ENCODE data around the gene TYW3.
A peak's percentile ranks its signal among the peaks of the same experiment; 100 is the strongest.

The TYW3 gene

GRCh38 chr1:74732960-74733603 lies at the start of gene TYW3, which contains the start of gene CRYZ:
TSS of gene TYW3 (plus strand) at chr1:74733152. CDS start at chr1:74733245, 93 bp downstream.
TSS of gene CRYZ (minus strand) at chr1:74733050. CDS start at chr1:74724821, 8,229 bp downstream.
- DNase-seq (ENCODE audit: low read depth, low spot score), result peak; percentile 89
- Histone ChIP-seq H3K36me3 (ENCODE audit: insufficient read depth, insufficient read length, low read length) (peaks cover 54% of the 10 kb centered on the region), H3K27me3 (ENCODE audit: insufficient read depth, insufficient read length) (no peaks in the 10 kb centered on the region), H3K9me3 (ENCODE audit: insufficient read depth, low read length) (peaks cover 18% of the 10 kb centered on the region), H3K9ac (ENCODE audit: insufficient read length, low read depth) (peak within 1 kb of the TSS; percentile 88), H3K4me1 (ENCODE audit: insufficient read depth, insufficient read length) (peaks cover 3% of the 10 kb centered on the region), H3K4me3 (ENCODE audit: insufficient read length, low read depth) (peak within 1 kb of the TSS; percentile 82)
- no peak for TF ChIP-seq ZNF274 (IDR thresholded peaks at IDR 0.05; ENCODE audit: low read depth, low read length)
- peak; percentile 98 for TF ChIP-seq YY1 (IDR thresholded peaks at IDR 0.05; ENCODE audit: insufficient read depth, insufficient read length)

- H3K9ac ChIP-seq (ENCODE audit: insufficient read length, low read depth), result no peak overlapping the region
- no peaks in the 10 kb centered on the region for H3K4me1 ChIP-seq (ENCODE audit: insufficient read depth, insufficient read length)
- no peaks in the 10 kb centered on the region for H3K9me3 ChIP-seq (ENCODE audit: insufficient read depth, low read length)
- DNase-seq (ENCODE audit: low read depth, low spot score), result no peak
- no peaks in the 10 kb centered on the region for H3K36me3 ChIP-seq (ENCODE audit: insufficient read depth, insufficient read length, low read length)
- TF ChIP-seq SUZ12 (IDR thresholded peaks at IDR 0.05; ENCODE audit: extremely low read depth, insufficient read depth, insufficient read length), result no peak
- no peak for TF ChIP-seq YY1 (IDR thresholded peaks at IDR 0.05; ENCODE audit: insufficient read depth, insufficient read length)
- no peak for TF ChIP-seq ZNF274 (IDR thresholded peaks at IDR 0.05; ENCODE audit: low read depth, low read length)
- H3K27me3 ChIP-seq (ENCODE audit: insufficient read depth, insufficient read length), result no peaks in the 10 kb centered on the region
- no peak overlapping the region for H3K4me3 ChIP-seq (ENCODE audit: insufficient read length, low read depth)
Observed at GRCh38 chr1:74683656-74684055, 49.3 kb upstream of the TYW3 start.

DNA sequence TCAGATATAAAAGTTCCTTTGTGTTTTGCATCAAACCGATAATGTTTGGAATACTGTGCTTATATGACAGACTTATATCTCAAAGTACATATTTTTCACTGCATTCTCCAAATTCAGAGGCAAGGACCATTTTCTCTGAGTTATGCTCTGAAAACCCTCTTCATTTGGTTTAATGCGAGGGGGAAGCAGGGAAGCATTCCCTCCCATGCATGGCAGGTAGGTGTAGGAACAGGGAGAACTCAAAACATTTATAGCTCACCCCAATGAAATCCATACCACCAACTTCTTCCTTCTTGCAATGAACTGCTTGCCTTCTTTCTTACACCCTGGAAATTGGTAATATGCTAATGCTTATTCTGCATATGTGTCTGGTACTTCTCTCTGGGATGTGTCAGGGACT lies 48.7 kb upstream of the TYW3 start:
- H3K4me3 ChIP-seq (ENCODE audit: insufficient read length, low read depth), result no peak overlapping the region
- no peaks in the 10 kb centered on the region for H3K4me1 ChIP-seq (ENCODE audit: insufficient read depth, insufficient read length)
- no peak overlapping the region for H3K9ac ChIP-seq (ENCODE audit: insufficient read length, low read depth)
- DNase-seq (ENCODE audit: low read depth, low spot score), result no peak
- no peaks in the 10 kb centered on the region for H3K36me3 ChIP-seq (ENCODE audit: insufficient read depth, insufficient read length, low read length)
- H3K27me3 ChIP-seq (ENCODE audit: insufficient read depth, insufficient read length), result no peaks in the 10 kb centered on the region
- H3K9me3 ChIP-seq (ENCODE audit: insufficient read depth, low read length), result no peaks in the 10 kb centered on the region
- TF ChIP-seq YY1 (IDR thresholded peaks at IDR 0.05; ENCODE audit: insufficient read depth, insufficient read length) (no peak), ZNF274 (IDR thresholded peaks at IDR 0.05; ENCODE audit: low read depth, low read length) (no peak), SUZ12 (IDR thresholded peaks at IDR 0.05; ENCODE audit: extremely low read depth, insufficient read depth, insufficient read length) (no peak)

DNA sequence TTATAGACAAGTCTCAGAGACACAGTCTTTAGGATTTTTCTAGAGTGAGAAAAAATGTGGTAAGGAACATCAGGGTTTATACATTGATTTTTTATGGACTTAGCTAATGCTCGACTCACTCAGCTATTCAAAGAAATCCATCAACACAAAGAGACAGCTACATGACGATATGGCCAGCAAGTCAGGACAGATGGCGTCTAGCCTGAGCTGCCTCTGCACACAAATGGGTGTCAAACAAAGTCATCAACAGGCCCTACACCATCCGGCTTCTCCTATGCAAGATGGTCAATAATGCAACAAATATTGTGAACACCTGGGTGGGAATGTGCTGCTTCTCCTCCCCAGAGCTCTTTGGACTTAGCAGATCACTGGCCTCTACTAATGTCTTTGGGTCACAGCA lies 46.0 kb upstream of the TYW3 start:
- no peak overlapping the region for H3K9ac ChIP-seq (ENCODE audit: insufficient read length, low read depth)
- DNase-seq (ENCODE audit: low read depth, low spot score), result no peak
- H3K4me1 ChIP-seq (ENCODE audit: insufficient read depth, insufficient read length), result no peaks in the 10 kb centered on the region
- no peaks in the 10 kb centered on the region for H3K9me3 ChIP-seq (ENCODE audit: insufficient read depth, low read length)
- H3K36me3 ChIP-seq (ENCODE audit: insufficient read depth, insufficient read length, low read length), result no peaks in the 10 kb centered on the region
- TF ChIP-seq YY1 (IDR thresholded peaks at IDR 0.05; ENCODE audit: insufficient read depth, insufficient read length) (no peak), ZNF274 (IDR thresholded peaks at IDR 0.05; ENCODE audit: low read depth, low read length) (no peak), SUZ12 (IDR thresholded peaks at IDR 0.05; ENCODE audit: extremely low read depth, insufficient read depth, insufficient read length) (no peak)
- H3K27me3 ChIP-seq (ENCODE audit: insufficient read depth, insufficient read length), result no peaks in the 10 kb centered on the region
- H3K4me3 ChIP-seq (ENCODE audit: insufficient read length, low read depth), result no peak overlapping the region

DNA sequence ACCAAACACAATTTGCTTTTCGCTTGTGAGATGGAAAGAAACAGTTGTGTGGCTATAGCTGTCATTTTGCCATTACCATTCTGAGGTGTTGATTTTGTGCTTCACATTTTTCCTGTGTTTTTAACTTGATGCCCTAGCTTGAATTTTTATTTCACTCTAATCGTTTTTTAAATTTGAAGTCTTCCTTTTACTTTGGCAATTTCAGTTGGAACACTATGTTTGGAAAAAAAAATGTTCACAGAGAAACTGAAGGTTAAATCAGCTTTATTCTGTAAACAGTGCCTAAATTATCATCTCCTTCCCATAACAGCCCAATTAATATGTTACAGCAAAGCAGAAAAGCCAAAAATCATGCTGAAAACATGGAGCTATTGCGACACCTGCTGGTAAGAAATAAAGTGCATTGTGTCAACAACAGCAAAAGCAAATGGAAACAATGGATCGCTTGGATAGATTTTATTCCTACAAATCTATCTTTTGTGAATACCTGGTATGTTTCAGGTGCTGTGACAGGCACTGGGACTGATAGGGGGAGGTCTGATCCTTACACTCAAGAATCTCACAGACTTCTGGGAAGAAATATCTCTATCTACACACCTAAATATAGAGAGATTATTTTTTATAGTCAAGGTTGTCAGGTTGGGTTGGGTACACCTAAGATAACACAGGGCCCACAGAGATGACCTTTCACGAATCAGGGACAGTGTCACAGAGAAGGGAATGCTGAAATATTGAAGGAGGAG lies 43.2 kb upstream of the TYW3 start:
- no peaks in the 10 kb centered on the region for H3K4me1 ChIP-seq (ENCODE audit: insufficient read depth, insufficient read length)
- peak; percentile 63 for DNase-seq (ENCODE audit: low read depth, low spot score)
- no peaks in the 10 kb centered on the region for H3K27me3 ChIP-seq (ENCODE audit: insufficient read depth, insufficient read length)
- no peaks in the 10 kb centered on the region for H3K36me3 ChIP-seq (ENCODE audit: insufficient read depth, insufficient read length, low read length)
- H3K4me3 ChIP-seq (ENCODE audit: insufficient read length, low read depth), result no peak overlapping the region
- no peak overlapping the region for H3K9ac ChIP-seq (ENCODE audit: insufficient read length, low read depth)
- no peaks in the 10 kb centered on the region for H3K9me3 ChIP-seq (ENCODE audit: insufficient read depth, low read length)
- TF ChIP-seq SUZ12 (IDR thresholded peaks at IDR 0.05; ENCODE audit: extremely low read depth, insufficient read depth, insufficient read length) (no peak), ZNF274 (IDR thresholded peaks at IDR 0.05; ENCODE audit: low read depth, low read length) (no peak), YY1 (IDR thresholded peaks at IDR 0.05; ENCODE audit: insufficient read depth, insufficient read length) (no peak)

- H3K36me3 ChIP-seq (ENCODE audit: insufficient read depth, insufficient read length, low read length), result no peaks in the 10 kb centered on the region
- no peaks in the 10 kb centered on the region for H3K9me3 ChIP-seq (ENCODE audit: insufficient read depth, low read length)
- TF ChIP-seq ZNF274 (IDR thresholded peaks at IDR 0.05; ENCODE audit: low read depth, low read length), result no peak
- TF ChIP-seq SUZ12 (IDR thresholded peaks at IDR 0.05; ENCODE audit: extremely low read depth, insufficient read depth, insufficient read length), result no peak
- TF ChIP-seq YY1 (IDR thresholded peaks at IDR 0.05; ENCODE audit: insufficient read depth, insufficient read length), result no peak
- no peak overlapping the region for H3K9ac ChIP-seq (ENCODE audit: insufficient read length, low read depth)
- no peak overlapping the region for H3K4me3 ChIP-seq (ENCODE audit: insufficient read length, low read depth)
- no peaks in the 10 kb centered on the region for H3K4me1 ChIP-seq (ENCODE audit: insufficient read depth, insufficient read length)
- no peaks in the 10 kb centered on the region for H3K27me3 ChIP-seq (ENCODE audit: insufficient read depth, insufficient read length)
- no peak for DNase-seq (ENCODE audit: low read depth, low spot score)
Observed at GRCh38 chr1:74690364-74690696, 42.6 kb upstream of the TYW3 start.

DNA sequence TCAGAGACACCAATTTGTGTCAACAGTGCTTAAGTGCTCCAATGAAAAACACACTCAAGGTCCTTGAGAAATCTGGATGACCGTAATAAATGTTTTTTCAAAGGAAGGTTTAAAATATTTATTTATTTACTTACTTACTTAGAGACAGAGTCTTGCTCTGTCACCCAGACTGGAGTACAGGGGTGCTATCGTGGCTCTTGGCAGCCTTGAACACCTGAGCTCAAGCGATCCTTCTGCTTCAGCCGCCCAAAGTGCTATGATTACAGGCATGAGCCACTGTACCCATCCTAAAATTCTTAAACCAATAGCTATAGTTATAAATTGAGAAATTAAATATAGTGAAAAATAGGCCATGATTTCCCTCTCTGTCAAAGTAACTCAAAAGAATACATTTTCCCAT lies 42.0 kb upstream of the TYW3 start:
- Histone ChIP-seq H3K9ac (ENCODE audit: insufficient read length, low read depth) (no peak overlapping the region), H3K4me1 (ENCODE audit: insufficient read depth, insufficient read length) (no peaks in the 10 kb centered on the region), H3K27me3 (ENCODE audit: insufficient read depth, insufficient read length) (no peaks in the 10 kb centered on the region), H3K9me3 (ENCODE audit: insufficient read depth, low read length) (no peaks in the 10 kb centered on the region), H3K4me3 (ENCODE audit: insufficient read length, low read depth) (no peak overlapping the region), H3K36me3 (ENCODE audit: insufficient read depth, insufficient read length, low read length) (no peaks in the 10 kb centered on the region)
- DNase-seq (ENCODE audit: low read depth, low spot score), result no peak
- TF ChIP-seq SUZ12 (IDR thresholded peaks at IDR 0.05; ENCODE audit: extremely low read depth, insufficient read depth, insufficient read length) (no peak), ZNF274 (IDR thresholded peaks at IDR 0.05; ENCODE audit: low read depth, low read length) (no peak), YY1 (IDR thresholded peaks at IDR 0.05; ENCODE audit: insufficient read depth, insufficient read length) (no peak)

Measured in NT2/D1 (cell line).